Heart left ventricle (tissue), 13 donors: ENCODE measurements around the gene STN1.

Source experiments
- POLR2A ChIP-seq, 2 donors: fragments of 450-650 bp; IDR thresholded peaks; one replicate each; pipeline ENCODE4 v1.6.1; 2017; ENCODE audit warnings: antibody characterized with exemption in 2 of 2, mild to moderate bottlenecking in 2 of 2, moderate library complexity in 2 of 2
- TF ChIP-seq, protein P1 (sequence below), 12 donors: fragments of 200-600 bp; sonication (generic) in 4 of 12; IDR thresholded peaks; one replicate each; pipeline versions ENCODE4 v1.5.0 to v1.8.0; 2018 to 2022; ENCODE audit warnings: antibody characterized with exemption in 12 of 12, mild to moderate bottlenecking in 5 of 12
- donor health status: ischemic (EF 13 %, LVEDD 7.1; RV severe dilation, severe dysfunction).
- donor health status: DM: no; HTN: yes; CAD: no.
- donor health status: DM: no; HTN: no; CAD: no.
- donor health status: ischemic (EF 25% LVEDD 6.9; RV normal size, moderate dysfunction).
- donor health status: ischemic (EF 25% LVEDD 5.7; RV mildly dilated, moderate dysfunction).
- donor health status: ischemic (EF 35%, LVEDD 5.7; RV mildly dilated, moderate dysfunction).
- donor health status: nonischemic (EF 11% LVEDD 7.7; RV severe dilation, severe dysfunction).
- donor health status: DM: yes; HTN: yes; CAD: no.
- donor health status: PGD.
- donor health status: ischemic (EF 29% LVEDD 5.4; RV normal size, mild dysfunction).
- donor health status: nonischemic (EF 23%, LVEDD 6.1; RV moderate dilation, normal function).

DNA sequence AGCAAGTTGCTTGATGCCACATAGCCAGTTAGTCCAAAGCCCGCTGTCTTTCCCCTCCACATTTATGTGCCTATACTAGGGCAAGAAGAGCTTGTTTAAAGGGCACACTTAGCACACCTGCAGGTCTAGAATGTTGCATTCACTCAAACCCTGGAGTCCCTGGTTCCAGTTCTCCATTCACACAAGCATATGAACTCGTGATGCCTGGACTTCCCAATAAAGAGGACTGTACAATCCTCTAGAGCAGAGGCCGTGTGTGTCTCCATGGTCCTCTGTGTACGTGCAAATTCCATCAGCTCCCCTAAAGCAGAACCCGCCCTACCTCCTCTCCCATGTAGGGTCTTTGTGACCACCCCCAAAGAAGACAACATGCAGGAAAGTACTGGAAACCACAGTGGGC lies 59.6 kb downstream of the STN1 start:
- TF ChIP-seq, protein P1, sequence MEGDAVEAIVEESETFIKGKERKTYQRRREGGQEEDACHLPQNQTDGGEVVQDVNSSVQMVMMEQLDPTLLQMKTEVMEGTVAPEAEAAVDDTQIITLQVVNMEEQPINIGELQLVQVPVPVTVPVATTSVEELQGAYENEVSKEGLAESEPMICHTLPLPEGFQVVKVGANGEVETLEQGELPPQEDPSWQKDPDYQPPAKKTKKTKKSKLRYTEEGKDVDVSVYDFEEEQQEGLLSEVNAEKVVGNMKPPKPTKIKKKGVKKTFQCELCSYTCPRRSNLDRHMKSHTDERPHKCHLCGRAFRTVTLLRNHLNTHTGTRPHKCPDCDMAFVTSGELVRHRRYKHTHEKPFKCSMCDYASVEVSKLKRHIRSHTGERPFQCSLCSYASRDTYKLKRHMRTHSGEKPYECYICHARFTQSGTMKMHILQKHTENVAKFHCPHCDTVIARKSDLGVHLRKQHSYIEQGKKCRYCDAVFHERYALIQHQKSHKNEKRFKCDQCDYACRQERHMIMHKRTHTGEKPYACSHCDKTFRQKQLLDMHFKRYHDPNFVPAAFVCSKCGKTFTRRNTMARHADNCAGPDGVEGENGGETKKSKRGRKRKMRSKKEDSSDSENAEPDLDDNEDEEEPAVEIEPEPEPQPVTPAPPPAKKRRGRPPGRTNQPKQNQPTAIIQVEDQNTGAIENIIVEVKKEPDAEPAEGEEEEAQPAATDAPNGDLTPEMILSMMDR (IDR thresholded peaks at IDR 0.05): no peak
- no peak for TF ChIP-seq POLR2A (IDR thresholded peaks at IDR 0.05)
